Karpas-422 (cell line): ENCODE results near the gene CTDP1. TPM values are rescaled to one million over a fixed set of nuclear protein-coding genes. Genes with fewer than 3 reads are reported as not detected.

Experiments
- DNase-seq: peaks from one replicate; pipeline ENCODE4 v3.0.0-alpha.2; 2015
- H2AFZ ChIP-seq: fragments of 200-600 bp; sonication (generic); 2 replicates; pipeline ENCODE4 v1.6.1; 2014; ENCODE audit warnings: antibody characterized with exemption, low read length, mixed read lengths
- H3K27ac ChIP-seq: fragments of 200-600 bp; sonication (generic); 2 replicates; pipeline ENCODE4 v1.5.1; 2014; ENCODE audit warnings: mild to moderate bottlenecking, low read length, moderate library complexity
- H3K27me3 ChIP-seq: fragments of 200-600 bp; sonication (generic); 2 replicates; pipeline ENCODE4 v1.6.1; 2014; ENCODE audit warnings: low read length, mixed read lengths
- H3K36me3 ChIP-seq: fragments of 200-600 bp; sonication (generic); 2 replicates; pipeline ENCODE4 v1.6.1; 2014; ENCODE audit warnings: low read length, mixed read lengths; ENCODE audit not compliant: insufficient read depth
- H3K4me1 ChIP-seq: fragments of 200-600 bp; sonication (generic); 2 replicates; pipeline ENCODE4 v1.6.1; 2014; ENCODE audit warnings: mild to moderate bottlenecking, low read length, mixed read lengths
- H3K4me2 ChIP-seq: fragments of 200-600 bp; sonication (generic); 2 replicates; pipeline ENCODE4 v1.6.1; 2014; ENCODE audit warnings: low read length, low read depth, mild to moderate bottlenecking; ENCODE audit not compliant: poor library complexity, severe bottlenecking
- H3K4me3 ChIP-seq: fragments of 200-600 bp; sonication (generic); 2 replicates; pipeline ENCODE4 v1.5.1; 2014; ENCODE audit warnings: mild to moderate bottlenecking, antibody characterized with exemption, low read length, mixed read lengths
- H3K79me2 ChIP-seq: fragments of 200-600 bp; sonication (generic); 2 replicates; pipeline ENCODE4 v1.6.1; 2014; ENCODE audit warnings: mild to moderate bottlenecking, low read length, mixed read lengths
- H3K9ac ChIP-seq: fragments of 200-600 bp; sonication (generic); 2 replicates; pipeline ENCODE4 v1.6.0; 2014; ENCODE audit warnings: low read length
- H3K9me2 ChIP-seq: fragments of 200-600 bp; sonication (generic), shearing (Covaris generic); replicated peaks from 2 replicates; pipeline ENCODE4 v1.6.0; 2014; ENCODE audit warnings: mild to moderate bottlenecking, low read length, moderate library complexity; ENCODE audit not compliant: insufficient read depth
- H3K9me3 ChIP-seq: fragments of 300-700, 200-600 bp; sonication (generic); 2 replicates; pipeline ENCODE4 v1.6.1; 2014; ENCODE audit warnings: low read length, mixed read lengths
- H4K20me1 ChIP-seq: fragments of 200-600 bp; sonication (generic); 2 replicates; pipeline ENCODE4 v1.6.1; 2014; ENCODE audit warnings: mild to moderate bottlenecking, antibody characterized with exemption, low read length, low read depth; ENCODE audit not compliant: insufficient read depth
- total RNA-seq: library from RNA; depleted of rRNA; stranded (reverse); fragments of >200 nt; shearing (Covaris generic); gene quantifications from 2 replicates; pipeline ENCODE4 v1.2.3, GENCODE V29; 2014; ENCODE audit warnings: low replicate concordance; rRNA removed

CTDP1 gene
- total RNA-seq, 1 experiment from 2014 or later, result 14.1 TPM

DNA sequence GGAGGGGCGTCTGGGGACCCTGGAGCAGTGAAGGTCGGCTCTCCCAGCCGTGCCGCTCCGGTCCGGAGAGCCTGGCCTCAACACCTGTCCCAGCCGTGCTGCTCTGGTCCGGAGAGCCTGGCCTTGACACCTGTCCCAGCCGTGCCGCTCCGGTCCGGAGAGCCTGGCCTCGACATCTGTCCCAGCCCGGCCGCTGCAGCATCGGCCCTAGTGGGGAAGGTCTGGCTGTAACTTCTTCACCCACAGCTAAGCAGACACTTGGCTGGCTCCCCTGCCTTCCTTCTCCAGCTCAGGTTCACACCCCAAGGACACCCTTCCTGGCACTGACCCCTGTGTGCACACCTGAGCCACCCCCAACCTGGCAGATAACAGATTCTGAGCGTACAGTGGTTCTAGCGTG lies 122.7 kb downstream of the CTDP1 start:
- Histone ChIP-seq H3K4me3 (no peak overlapping the region), H4K20me1 (no peaks in the 10 kb centered on the region), H3K4me2 (no peak overlapping the region), H3K36me3 (no peaks in the 10 kb centered on the region), H3K9me2 (no peaks in the 10 kb centered on the region), H3K9me3 (no peaks in the 10 kb centered on the region), H3K9ac (no peak overlapping the region), H3K27me3 (no peaks in the 10 kb centered on the region), H2AFZ (no peak overlapping the region), H3K4me1 (no peaks in the 10 kb centered on the region), H3K79me2 (no peaks in the 10 kb centered on the region), H3K27ac (no peak overlapping the region)
- DNase-seq, result no peak

- Histone ChIP-seq H3K9me2 (no peaks in the 10 kb centered on the region), H4K20me1 (no peaks in the 10 kb centered on the region), H3K27ac (no peak overlapping the region), H3K4me2 (no peak overlapping the region), H3K9ac (no peak overlapping the region), H3K4me1 (no peaks in the 10 kb centered on the region), H3K9me3 (no peaks in the 10 kb centered on the region), H3K4me3 (no peak overlapping the region), H3K36me3 (no peaks in the 10 kb centered on the region), H3K27me3 (no peaks in the 10 kb centered on the region), H3K79me2 (no peaks in the 10 kb centered on the region), H2AFZ (no peak overlapping the region)
- DNase-seq, result no peak
These were observed 124.0 kb downstream of the CTDP1 start for GRCh38 chr18:79803611-79804051.

Other genes with a start within 250 kb of the CTDP1 start
- gene KCNG2, start 118.1 kb downstream of the CTDP1 start, total RNA-seq, result not detected in 2 replicates